ENCODE results near the gene OR5A2. TPM values are rescaled to one million over a fixed set of nuclear protein-coding genes. Genes with fewer than 3 reads are reported as not detected.

OR5A2 gene
- total and polyA plus RNA-seq, 4 donors, result not detected

DNA sequence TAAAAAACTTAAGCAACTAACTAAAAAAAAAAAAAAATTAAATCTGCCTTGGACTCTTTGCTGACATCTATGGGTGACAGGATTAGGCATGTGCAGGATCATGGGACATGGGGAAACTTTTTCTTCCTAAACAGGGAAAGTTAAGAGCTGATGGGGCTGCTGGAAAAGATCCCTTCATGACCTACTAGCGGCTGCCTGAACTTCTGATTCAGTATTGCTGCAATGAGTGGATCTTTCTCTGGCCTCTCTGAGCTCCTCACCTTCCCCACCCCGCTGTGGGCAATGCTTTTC is 25.0 kb downstream of the OR5A2 start:
- Histone ChIP-seq H3K27me3 (ENCODE audit: control insufficient read depth in 3 of 3, insufficient read depth in 3 of 3, low read length in 2 of 3) (no peaks in the 10 kb centered on the region), H3K9ac (ENCODE audit: insufficient read depth in 1 of 2, low read length in 2 of 2) (no peak overlapping the region), H3K4me3 (no peak overlapping the region), H3K9me3 (ENCODE audit: control insufficient read depth in 4 of 4, insufficient read depth in 3 of 4, low read length in 3 of 4) (peaks cover 0 to 3% (median under 1%) of the 10 kb centered on the region in 4 donors), H3K36me3 (ENCODE audit: control insufficient read depth in 4 of 4, insufficient read depth in 4 of 4, low read length in 4 of 4) (no peaks in the 10 kb centered on the region), H3K4me1 (ENCODE audit: control insufficient read depth in 5 of 5, insufficient read depth in 5 of 5, low read length in 5 of 5) (no peaks in the 10 kb centered on the region), H3K27ac (ENCODE audit: low read depth in 1 of 2, low read length in 1 of 2) (no peak overlapping the region)
- no peak for TF ChIP-seq CTCF (IDR thresholded peaks at IDR 0.05; ENCODE audit: control extremely low read depth, extremely low read depth)
- DNase-seq (no peak), ATAC-seq (ENCODE audit: insufficient read depth, low FRiP score) (no peak)
- WGBS, 2 donors, result 63 to 79% methylated on average over 2 of the region's 2 CpGs

DNA sequence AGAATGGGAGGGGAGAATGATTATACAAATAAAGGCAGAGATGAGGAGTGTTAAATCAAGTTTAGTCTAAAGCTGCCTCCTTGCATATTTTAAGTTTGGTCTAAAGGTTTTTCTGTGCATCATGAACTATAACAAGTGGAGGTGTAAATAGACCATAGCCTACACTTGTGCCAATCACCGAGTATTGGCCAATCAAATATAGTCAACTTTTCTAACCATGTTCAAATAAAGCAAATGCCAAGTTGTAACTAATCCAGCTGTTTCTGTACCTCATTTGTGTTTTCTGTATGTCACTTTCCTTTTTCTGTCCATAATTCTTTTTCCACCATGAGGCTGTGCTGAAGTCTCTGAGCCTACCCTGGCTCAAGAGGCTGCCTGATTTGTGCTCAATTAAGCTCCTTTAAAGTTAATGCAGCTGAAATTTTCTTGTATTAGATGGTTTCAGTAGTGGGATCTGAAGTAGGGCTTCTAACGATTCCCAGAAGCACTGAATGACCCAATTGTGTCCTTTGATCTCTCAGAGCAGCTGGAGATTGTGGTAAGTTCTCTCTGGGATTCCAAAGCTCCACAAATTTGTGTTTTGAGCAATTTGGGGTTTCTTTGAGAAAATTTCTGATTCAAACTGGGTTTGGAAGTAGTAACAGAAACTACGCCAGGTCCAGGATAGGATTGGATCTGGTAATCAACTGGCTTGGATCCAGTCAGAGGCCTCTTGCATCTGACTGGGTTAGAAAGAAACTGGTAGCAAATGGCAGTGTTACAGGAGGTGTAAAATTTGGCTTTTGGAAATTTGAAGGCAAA is 25.6 kb downstream of the OR5A2 start:
- DNase-seq, result no peak
- no peak overlapping the region for H3K9ac ChIP-seq (ENCODE audit: insufficient read depth in 1 of 2, low read length in 2 of 2)
- no peaks in the 10 kb centered on the region for H3K36me3 ChIP-seq (ENCODE audit: control insufficient read depth in 4 of 4, insufficient read depth in 4 of 4, low read length in 4 of 4)
- H3K9me3 ChIP-seq (ENCODE audit: control insufficient read depth in 4 of 4, insufficient read depth in 3 of 4, low read length in 3 of 4), result peaks cover 0 to 3% (median under 1%) of the 10 kb centered on the region in 4 donors
- no peak overlapping the region for H3K27ac ChIP-seq (ENCODE audit: low read depth in 1 of 2, low read length in 1 of 2)
- no peaks in the 10 kb centered on the region for H3K27me3 ChIP-seq (ENCODE audit: control insufficient read depth in 3 of 3, insufficient read depth in 3 of 3, low read length in 2 of 3)
- no peak overlapping the region for H3K4me3 ChIP-seq
- TF ChIP-seq CTCF (IDR thresholded peaks at IDR 0.05; ENCODE audit: control extremely low read depth, extremely low read depth), result no peak
- no peak for ATAC-seq (ENCODE audit: insufficient read depth, low FRiP score)
- H3K4me1 ChIP-seq (ENCODE audit: control insufficient read depth in 5 of 5, insufficient read depth in 5 of 5, low read length in 5 of 5), result no peaks in the 10 kb centered on the region
- WGBS, 2 donors, result 80 to 86% methylated on average over 3 of the region's 3 CpGs

- Histone ChIP-seq H3K4me1 (ENCODE audit: control insufficient read depth in 5 of 5, insufficient read depth in 5 of 5, low read length in 5 of 5) (no peaks in the 10 kb centered on the region), H3K27ac (ENCODE audit: low read depth in 1 of 2, low read length in 1 of 2) (no peak overlapping the region), H3K4me3 (no peak overlapping the region), H3K27me3 (ENCODE audit: control insufficient read depth in 3 of 3, insufficient read depth in 3 of 3, low read length in 2 of 3) (no peaks in the 10 kb centered on the region), H3K36me3 (ENCODE audit: control insufficient read depth in 4 of 4, insufficient read depth in 4 of 4, low read length in 4 of 4) (no peaks in the 10 kb centered on the region), H3K9ac (ENCODE audit: insufficient read depth in 1 of 2, low read length in 2 of 2) (no peak overlapping the region), H3K9me3 (ENCODE audit: control insufficient read depth in 4 of 4, insufficient read depth in 3 of 4, low read length in 3 of 4) (no peaks in the 10 kb centered on the region)
- no peak for ATAC-seq (ENCODE audit: insufficient read depth, low FRiP score)
- TF ChIP-seq CTCF (IDR thresholded peaks at IDR 0.05; ENCODE audit: control extremely low read depth, extremely low read depth), result no peak
- DNase-seq, result peak in 2 of 3 donors; percentile 1 to 2
Measured at GRCh38 chr11:59394186-59394585, 32.0 kb downstream of the OR5A2 start.

Data from lung (tissue), 12 donors.